DMS114 treated with DMSO at 0.1 percent for 48 hours (cell line): Measurements from ENCODE around the gene TLCD4.
"Not testable (repeated sequence)": the region's sequence is repeated elsewhere in the genome, so short reads cannot be mapped to it uniquely, and the experiment has no call there.

ENCODE experiments used
- DNase-seq: peaks from one replicate; lab custom pipeline; 2025; ENCODE audit not compliant: unreplicated experiment; lab: John Stamatoyannopoulos, UW

Gene TLCD4

DNA sequence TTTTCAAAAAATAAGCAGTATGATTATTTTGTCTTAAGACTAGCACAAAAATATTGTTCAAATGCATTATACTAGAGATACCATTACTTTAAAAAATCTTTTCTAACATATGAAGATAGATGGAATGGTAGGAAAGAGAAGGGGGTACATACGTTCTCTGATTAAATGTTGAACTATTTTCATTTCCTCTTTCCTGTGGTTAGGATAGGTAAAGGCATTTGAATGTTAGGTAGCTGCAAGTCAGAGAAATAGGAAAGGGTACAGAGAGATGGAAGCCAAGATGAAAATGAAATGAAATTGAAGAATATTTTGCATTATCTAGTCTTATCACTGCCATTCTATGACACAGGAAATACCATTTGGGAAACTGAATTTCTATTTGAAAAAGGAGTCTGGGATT lies 28.3 kb downstream of the TLCD4 start:
- no peak for DNase-seq

DNA sequence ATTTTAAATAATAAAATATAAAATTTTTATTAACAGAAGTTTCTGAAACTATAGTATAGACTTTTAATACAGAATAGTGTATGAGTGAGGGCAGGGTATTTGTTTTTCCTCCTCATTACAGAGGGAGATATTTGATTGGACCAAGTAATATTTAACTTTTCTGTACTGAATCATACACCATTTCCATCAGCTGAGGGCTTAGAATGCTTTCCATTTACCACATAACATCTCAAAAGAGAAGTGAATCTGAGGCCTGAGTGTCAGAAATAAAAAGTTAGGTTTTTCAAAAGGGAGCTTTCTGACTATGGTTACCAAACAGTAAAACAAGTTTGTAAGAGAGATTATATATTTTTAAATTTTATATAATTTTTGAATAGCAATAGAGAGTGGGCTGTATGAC lies 29.5 kb downstream of the TLCD4 start:
- DNase-seq = no peak

GRCh38 chr1:95154096-95154495 lies 36.9 kb downstream of the TLCD4 start:
- no peak for DNase-seq

DNA sequence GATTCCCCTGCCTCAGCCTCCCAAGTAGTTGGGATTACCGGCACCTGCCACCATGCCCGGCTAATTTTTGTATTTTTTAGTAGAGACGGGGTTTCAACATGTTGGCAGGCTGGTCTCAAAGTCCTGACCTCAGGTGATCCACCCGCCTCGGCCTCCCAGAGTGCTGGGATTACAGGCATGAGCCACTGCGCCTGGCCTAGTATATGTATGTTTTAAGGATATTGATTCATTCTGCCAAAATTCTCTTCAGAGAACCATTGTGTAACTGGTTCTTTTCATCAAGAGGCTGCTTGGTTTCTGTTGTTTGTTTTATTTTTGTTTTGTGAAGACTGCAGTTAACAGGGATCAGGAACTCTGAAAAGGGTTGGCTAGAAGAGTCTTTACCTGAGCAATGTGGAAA lies 48.4 kb downstream of the TLCD4 start:
- not testable (repeated sequence) for DNase-seq
